Measurements from ENCODE around the gene BTBD9. TPM values are rescaled to one million over a fixed set of nuclear protein-coding genes. Genes with fewer than 3 reads are reported as not detected.
"Not testable (repeated sequence)": the region's sequence is repeated elsewhere in the genome, so short reads cannot be mapped to it uniquely, and the experiment has no call there.

BTBD9 gene
- total RNA-seq, 1 donor from 2014 or later = 28.1 TPM

DNA sequence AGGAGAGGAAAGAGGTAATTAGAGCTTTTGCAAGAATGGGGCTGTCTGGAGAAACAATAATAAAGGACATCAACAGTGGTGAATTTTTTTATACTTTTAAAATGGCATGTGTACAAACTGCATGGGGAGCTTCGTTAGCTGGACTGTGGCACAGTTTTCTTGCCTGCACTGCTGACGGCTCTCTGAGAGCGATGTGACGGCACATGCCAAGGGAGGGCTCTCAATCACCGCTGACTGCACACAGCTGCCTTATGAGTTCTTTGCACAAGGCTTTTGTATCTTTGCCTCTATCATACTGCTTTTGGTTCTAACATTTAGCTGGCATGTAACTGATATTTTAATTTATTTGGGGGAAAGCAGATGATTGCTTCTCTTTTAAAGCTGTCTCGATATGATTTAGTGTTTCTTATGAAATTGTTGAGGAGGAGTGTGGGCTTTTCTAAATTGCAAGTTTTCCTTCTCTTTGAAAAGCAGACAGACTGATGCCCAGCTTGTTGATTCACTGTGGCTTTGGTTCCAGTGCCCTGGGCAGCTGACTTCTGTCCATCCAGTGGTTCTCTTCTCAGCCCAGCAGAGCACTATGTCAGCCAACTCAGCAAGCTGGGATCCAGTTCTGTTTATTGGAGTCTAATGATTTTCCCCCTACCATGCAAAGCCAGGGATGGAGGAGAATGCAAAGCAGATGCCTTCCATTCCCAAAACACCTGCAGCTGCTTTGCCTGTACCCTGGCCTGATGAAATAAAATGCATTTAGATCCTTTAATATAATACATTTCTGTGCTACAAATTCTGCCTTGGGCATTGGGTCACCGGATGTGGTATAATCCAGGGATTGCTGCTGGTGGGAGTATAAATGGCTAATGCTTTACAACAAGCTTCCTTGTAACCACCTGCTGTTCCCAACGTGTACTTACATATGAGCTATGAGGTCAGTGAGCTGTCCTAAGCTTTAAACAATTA is 496.3 kb downstream of the BTBD9 start:
- no peak for DNase-seq (ENCODE audit: low spot score in 2 of 2)
- FAIRE-seq = no peak

DNA sequence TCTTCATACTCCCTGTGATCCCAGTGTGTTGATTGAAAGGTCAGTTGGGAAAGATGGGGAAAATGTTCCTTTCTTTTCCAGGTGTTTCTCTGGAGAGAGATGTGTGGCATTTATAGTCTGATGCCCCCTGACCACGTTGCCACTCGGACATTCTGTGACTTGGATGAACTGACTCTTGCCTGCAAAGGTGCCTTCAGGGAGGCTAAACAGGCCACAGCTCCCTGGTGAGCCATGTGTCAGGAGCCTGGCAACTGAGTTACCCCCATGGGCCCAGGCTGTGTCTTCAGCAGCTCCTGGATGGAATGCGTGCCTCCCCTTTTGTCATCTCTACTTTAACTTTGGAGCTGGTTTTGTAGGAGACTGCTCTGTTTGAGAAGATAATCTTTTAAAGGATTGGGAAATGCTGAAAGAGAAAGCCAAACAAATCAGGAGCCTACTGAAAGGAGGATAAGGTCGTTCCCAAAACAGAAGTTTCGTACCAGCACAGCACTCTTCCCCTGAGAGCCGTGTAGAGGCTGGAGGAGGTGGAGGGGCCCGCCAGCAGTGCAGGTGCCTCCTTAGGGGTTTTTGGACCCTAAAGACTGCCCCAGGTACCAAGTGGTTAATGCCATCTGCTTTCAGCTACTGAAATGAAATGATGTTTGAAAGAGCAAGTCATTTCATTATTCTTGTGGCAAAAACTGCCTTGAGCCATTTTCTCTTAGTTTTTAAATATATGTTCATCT is 497.4 kb downstream of the BTBD9 start:
- DNase-seq (ENCODE audit: low spot score in 2 of 2) (no peak), FAIRE-seq (no peak)

DNA sequence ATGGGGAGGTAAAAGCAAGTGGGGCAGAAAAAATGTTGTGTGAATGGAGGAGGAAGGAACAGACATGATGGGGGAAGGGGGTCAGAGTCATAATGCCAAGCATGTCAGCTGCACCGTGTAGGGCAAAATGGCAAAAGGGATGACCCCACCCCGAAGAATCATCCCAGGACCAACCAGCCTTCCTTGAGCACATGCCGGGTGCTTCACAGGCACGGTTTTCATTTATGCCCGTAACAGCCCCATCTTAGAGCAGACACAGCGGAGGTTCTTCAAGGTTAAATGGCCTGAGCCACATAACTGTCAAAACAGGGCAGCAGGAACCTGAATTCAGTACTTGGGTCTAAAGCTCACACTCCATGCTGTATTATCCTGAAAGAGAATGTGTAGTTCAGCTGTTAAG is 498.0 kb downstream of the BTBD9 start:
- no peak for FAIRE-seq

DNA sequence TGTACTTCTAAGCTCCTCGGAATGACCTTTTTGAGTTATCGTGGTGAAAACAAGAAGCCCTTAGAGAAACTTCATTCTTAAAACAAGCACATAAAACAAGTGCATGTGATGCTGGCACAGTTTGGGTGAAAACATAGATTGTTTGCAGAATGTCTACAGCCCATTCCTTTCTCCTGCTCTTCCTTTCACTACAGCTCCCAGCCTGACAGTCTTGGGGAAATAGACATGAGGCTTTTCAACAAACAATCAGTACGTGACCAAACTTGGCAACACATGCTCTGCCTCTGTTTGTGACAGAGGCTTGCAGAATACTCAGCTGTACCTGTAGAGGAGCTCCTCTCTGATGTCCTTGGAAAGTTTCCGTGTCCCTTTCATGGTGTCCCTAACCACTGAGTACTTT is 498.6 kb downstream of the BTBD9 start:
- FAIRE-seq (no peak), DNase-seq (ENCODE audit: low spot score in 2 of 2) (no peak)

More for the DNA sequence above, 498.0 kb downstream of the BTBD9 start:
- no peak for DNase-seq (ENCODE audit: low spot score in 2 of 2)

DNA sequence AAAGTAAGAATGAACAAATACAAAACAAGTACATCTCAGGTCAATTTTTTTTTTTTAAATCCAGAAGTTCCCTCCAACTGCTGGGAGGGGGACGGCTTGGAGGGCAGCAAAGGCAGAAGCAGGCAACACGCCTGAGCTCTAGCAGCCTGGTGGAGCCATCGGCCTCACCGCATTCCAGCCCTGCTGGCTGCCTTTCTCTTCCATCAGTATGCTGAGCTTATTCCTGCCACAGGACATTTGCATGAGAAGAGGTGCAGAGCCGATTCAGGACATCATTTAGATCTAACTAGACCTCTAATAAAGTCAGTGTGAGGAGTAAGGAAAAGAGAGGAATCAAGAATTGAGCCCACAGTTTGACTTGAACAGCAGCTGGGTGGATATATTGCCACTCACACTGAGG is 501.4 kb downstream of the BTBD9 start:
- FAIRE-seq (no peak), DNase-seq (ENCODE audit: low spot score in 2 of 2) (no peak)

DNA sequence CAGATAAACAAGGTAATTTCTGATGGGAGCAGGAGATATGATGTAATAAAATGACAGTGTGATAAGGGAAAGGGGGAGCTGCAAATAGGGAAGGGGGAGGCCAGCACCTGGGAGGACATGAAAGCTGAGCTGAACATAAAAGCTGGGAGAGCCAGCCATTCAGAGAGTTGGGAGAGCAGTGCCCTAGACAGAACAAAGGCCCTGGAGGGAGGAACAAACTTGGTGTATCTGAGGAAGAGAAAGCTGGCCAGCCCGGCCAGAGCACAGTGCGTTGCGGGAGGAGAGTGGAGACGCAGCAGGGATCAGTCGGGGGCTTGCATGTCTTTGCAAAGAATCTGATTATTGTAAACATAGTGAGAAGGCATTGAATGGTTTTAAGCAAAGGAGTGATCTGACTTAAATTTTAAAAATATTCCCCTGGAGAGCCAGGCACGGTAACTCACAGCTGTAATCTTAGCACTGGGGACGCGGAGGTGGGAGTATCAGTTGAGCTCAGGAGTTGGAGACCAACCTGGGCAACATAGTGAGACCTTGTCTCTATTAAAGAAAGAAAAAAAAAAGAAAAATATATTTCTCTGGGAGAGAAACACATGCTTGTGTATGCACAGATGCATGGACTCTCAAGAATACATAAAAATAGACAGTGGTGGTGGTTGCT is 502.0 kb downstream of the BTBD9 start:
- FAIRE-seq (no peak), DNase-seq (ENCODE audit: low spot score in 2 of 2) (no peak)

DNA sequence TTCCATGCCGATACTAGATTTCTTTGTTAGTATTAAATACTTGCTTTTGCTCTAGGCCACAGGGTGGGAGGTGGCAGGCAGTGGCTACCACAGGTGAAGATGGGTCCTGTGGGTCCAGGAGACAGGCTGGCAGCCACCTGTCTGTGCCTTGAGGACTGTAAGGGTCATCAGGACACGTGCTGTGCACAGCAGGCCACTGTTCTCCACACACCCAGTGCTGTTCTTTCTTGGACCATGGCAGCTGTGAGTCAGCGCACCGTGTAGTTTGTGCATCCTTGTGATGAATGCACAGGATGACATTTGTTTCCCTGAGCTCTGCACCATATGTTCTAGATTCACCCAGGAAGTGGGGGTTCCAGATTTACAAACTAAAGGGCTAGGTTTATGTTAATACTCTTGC is 503.2 kb downstream of the BTBD9 start:
- DNase-seq (ENCODE audit: low spot score in 2 of 2) (no peak), FAIRE-seq (no peak)

DNA sequence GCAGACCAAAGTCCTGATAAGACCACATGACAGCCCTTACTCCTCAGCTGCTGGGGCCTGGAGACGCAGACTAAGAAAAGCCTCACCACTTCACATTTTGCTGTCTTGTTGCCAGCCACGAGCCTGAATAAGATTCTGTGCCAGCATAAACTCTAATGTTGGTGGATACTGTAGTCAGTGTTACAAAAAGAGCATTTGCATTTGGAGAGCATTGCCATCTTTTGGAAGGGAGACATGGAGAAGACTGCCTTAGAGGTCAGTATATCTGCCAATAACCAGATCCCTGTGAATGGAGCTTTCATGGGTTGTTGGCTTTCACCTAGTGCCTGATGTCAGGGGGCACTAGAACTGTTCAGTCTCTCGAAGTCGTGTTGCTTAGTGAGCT is 505.0 kb downstream of the BTBD9 start:
- FAIRE-seq (no peak), DNase-seq (ENCODE audit: low spot score in 2 of 2) (no peak)

DNA sequence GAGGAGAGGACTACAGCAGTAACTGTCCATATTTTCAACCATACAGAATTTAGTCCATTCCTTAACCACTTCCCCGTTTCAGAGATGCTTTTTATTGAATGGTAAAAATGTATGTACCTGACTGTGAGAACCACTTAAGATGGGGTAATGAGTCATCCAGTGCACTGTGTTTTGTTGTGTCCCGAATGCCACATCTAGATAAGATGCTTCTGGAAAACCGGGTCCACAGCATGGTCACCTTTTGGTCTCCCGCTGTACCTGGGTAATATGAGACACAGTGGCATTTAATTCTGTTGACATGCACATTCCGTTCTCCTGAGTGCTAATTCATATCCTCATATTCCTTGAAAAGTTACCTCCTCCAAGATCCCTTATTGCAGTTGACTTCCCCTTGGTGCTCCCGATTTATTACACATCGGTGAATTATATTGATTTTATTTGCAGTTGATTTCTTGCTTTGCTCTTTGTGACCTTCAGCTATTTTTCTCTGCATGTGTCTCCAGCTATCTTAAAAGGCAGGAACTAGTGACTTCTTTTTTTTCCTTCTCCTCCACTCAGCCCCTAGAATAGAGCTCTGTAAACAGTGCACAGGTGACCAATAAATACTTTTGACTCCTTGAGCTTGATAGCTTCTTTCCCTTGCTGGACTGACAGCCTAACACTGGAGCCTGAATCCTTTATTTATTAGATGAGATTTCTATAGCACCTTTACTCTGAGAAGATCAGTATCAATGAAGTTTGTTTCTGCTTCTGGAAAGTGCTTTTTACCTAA is 505.6 kb downstream of the BTBD9 start:
- no peak for DNase-seq (ENCODE audit: low spot score in 2 of 2)
- no peak for FAIRE-seq

DNA sequence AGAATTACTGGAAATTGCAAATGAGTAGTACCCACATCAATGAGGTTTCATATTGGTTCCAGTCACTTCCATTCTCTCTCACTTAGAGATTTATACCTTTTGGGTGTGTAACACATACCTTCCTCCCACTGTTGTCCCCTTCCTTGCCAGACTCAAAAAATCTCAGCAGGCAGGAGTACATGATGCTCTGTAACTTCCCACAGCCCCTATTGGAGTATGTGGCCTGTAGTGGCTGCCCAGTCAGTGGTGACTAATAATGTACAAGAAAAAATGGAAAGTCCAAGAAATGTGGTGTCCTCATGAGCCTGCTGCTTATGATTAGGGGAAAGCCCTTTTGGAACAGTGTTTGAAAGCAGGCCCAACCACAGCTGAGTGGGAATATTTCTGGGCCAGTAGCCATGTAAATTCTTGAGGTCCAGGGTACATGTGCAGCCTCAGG is 508.2 kb downstream of the BTBD9 start:
- FAIRE-seq = no peak
- DNase-seq (ENCODE audit: low spot score in 2 of 2) = no peak

DNA sequence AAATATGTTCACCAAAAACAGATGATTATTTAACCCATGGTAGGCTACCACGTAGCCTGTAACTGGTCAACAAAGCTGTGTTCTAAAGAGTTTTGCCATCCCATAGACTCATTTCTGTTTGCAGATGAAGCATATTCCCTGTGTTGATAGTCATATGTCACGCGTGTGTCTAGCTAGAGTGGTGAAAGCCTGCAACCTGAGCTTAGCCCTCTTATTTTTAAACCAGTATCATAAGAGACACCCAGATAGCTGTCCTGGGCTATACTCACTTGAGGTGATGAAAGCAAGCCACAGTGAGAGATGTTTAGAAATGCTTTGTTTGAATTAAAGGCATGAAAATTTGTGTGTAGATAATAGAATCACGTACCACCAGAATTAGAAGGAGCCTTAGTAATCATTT is 512.4 kb downstream of the BTBD9 start:
- no peak for DNase-seq (ENCODE audit: low spot score in 2 of 2)

DNA sequence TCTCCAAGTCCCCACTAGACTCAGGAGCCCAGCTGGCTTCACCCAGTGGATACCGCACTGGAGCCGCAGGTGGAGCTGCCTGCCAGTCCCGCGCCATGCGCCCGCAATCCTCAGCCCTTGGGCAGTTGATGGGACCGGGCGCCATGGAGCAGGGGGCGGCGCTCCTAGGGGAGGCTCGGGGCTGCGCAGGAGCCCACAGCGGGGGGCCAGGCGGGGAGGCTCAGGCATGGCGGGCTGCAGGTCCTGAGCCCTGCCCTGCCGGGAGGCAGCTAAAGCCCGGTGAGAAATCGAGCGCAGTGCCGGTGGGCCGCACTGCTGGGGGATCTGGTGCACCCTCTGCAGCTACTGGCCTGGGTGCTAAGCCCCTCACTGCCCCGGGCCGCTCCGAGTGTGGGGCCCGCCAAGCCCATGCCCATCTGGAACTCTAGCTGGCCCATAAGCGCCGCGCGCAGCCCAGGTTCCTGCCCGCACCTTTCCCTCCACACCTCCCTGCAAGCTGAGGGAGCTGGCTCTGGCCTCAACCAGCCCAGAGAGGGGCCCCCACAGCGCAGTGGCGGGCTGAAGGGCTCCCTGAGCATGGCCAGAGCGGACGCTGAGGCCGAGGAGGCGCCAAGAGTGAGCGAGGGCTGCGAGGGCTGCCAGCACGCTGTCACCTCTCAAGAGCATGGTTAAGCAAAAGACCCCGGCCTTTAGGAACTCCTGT is 515.4 kb downstream of the BTBD9 start:
- FAIRE-seq; DNase-seq (ENCODE audit: low spot score in 2 of 2): not testable (repeated sequence)

More for the DNA sequence above, 512.4 kb downstream of the BTBD9 start:
- FAIRE-seq = no peak

DNA sequence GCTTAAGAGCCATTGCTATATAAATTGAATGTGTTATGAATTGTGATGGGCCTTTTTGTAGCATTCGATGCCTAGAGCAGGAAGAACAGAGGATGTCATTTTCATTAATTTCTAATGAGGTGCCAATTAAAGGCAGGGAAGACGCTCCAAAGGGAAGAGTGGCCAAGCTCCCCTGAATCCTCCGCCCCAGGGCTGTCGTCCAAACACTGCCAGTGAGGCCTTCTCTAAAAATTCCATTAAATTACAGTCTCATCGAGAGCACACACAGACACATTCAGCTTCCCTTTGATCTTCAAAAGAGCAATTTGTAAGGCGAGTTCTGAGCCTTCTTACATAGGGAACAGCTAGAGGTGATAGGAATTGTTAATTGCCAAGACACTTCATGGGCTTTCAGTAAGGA is 520.2 kb downstream of the BTBD9 start:
- DNase-seq (ENCODE audit: low spot score in 2 of 2) = no peak
- FAIRE-seq = no peak

DNA sequence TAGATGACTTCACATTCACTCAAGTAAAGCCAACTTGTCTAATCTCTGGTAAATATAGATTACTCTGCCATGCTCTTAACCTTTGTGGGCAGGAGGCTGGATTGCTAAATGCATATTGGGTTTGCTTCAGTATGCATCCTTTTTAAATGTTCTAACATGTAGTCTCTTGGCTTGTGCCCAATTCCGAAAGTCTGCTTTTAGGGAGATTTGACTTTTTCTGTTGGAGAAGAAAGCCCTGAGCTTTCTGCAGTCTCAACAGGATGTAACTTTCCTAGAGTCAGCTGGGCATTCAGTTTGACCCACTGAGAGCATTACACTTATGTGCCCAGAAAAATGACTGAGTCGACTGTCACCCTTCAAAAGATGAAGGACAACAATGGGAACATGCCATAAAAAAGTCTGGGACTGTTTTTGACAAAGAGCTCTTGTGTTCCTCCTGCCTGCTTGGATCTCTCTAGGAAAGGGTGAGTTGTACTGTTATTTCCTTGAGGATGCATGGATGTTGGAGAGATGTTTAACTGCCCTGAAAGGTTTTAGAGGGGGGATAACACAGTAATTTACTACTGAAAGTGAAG is 520.9 kb downstream of the BTBD9 start:
- DNase-seq (ENCODE audit: low spot score in 2 of 2) (no peak), FAIRE-seq (no peak)

Small RNA genes within 50 kb of the gene (small RNA-seq; reads per million reads assigned to genes)
- gene RF00019 (not detected), gene RF00279 (not detected)

Other genes with a start within 250 kb of the BTBD9 start
- gene GLO1, start 63.2 kb upstream of the BTBD9 start, total RNA-seq = 92.9 TPM
- gene DNAH8, start 75.4 kb upstream of the BTBD9 start, total RNA-seq = under 0.01 TPM

Data from frontal cortex (tissue), 4 donors.